GM12891 (cell line): ENCODE results near the gene APBB3.

Experiments
- DNase-seq: peaks from one replicate; pipeline ENCODE4 v3.0.0; 2011; ENCODE audit warnings: low spot score; ENCODE audit not compliant: insufficient read length
- FAIRE-seq: peaks from 2 replicates; lab custom pipeline; 2011; peaks lifted over from hg19 to GRCh38; lab: Jason Lieb, UNC
- PAX5 ChIP-seq: IDR thresholded peaks from 2 replicates; pipeline ENCODE4 v1.6.1; 2011; ENCODE audit warnings: low read length, moderate library complexity, mild to moderate bottlenecking; ENCODE audit not compliant: insufficient read depth, severe bottlenecking
- POLR2A ChIP-seq: IDR thresholded peaks from 2 replicates; pipeline ENCODE4 v1.6.1; 2011; ENCODE audit warnings: low read depth, low read length, control low read depth
- POLR2AphosphoS5 ChIP-seq: IDR thresholded peaks from 2 replicates; pipeline ENCODE4 v1.6.1; 2011; ENCODE audit warnings: low read depth, low read length, control low read depth
- POU2F2 ChIP-seq: IDR thresholded peaks from 2 replicates; pipeline ENCODE4 v1.6.1; 2011; ENCODE audit warnings: low read depth, mild to moderate bottlenecking, control low read depth, low read length, moderate library complexity
- SPI1 ChIP-seq: IDR thresholded peaks from 2 replicates; pipeline ENCODE4 v1.6.1; 2011; ENCODE audit warnings: low read depth, low read length, control low read depth
- TAF1 ChIP-seq: IDR thresholded peaks from 2 replicates; pipeline ENCODE4 v1.6.1; 2011; ENCODE audit warnings: low read depth, low read length, control low read depth

APBB3 gene

GRCh38 chr5:140576776-140577201, 12.4 kb upstream of the APBB3 start:
- FAIRE-seq: no peak
- TF ChIP-seq POU2F2 (no peak), TAF1 (no peak), POLR2A (no peak), PAX5 (no peak), POLR2AphosphoS5 (no peak)
- DNase-seq: no peak

- TF ChIP-seq POLR2AphosphoS5 (no peak), POLR2A (no peak), POU2F2 (no peak), PAX5 (no peak), TAF1 (no peak), SPI1 (no peak)
- no peak for FAIRE-seq
- no peak for DNase-seq
These were observed 10.9 kb upstream of the APBB3 start for GRCh38 chr5:140575309-140575708.

GRCh38 chr5:140574165-140574564, 9.8 kb upstream of the APBB3 start:
- FAIRE-seq: peak; percentile 9
- DNase-seq: no peak

GRCh38 chr5:140573683-140574082, 9.3 kb upstream of the APBB3 start:
- DNase-seq (no peak), FAIRE-seq (no peak)
- no peak for TF ChIP-seq PAX5
- TF ChIP-seq POLR2AphosphoS5: no peak
- no peak for TF ChIP-seq POU2F2
- no peak for TF ChIP-seq SPI1
- no peak for TF ChIP-seq POLR2A
- no peak for TF ChIP-seq TAF1

More at GRCh38 chr5:140574165-140574564, 9.8 kb upstream of the APBB3 start:
- TF ChIP-seq SPI1 (no peak), TAF1 (no peak), POLR2A (no peak), POU2F2 (no peak), PAX5 (no peak), POLR2AphosphoS5 (no peak)

GRCh38 chr5:140571105-140571504, 6.7 kb upstream of the APBB3 start:
- FAIRE-seq: no peak
- no peak for TF ChIP-seq TAF1
- TF ChIP-seq POLR2AphosphoS5: no peak
- TF ChIP-seq PAX5: no peak
- TF ChIP-seq SPI1: no peak
- no peak for TF ChIP-seq POLR2A
- TF ChIP-seq POU2F2: no peak
- DNase-seq: no peak

GRCh38 chr5:140570488-140570887, 6.1 kb upstream of the APBB3 start:
- FAIRE-seq: peak; percentile 67
- DNase-seq: no peak
- TF ChIP-seq POU2F2 (no peak), PAX5 (no peak)

- TF ChIP-seq TAF1: no peak
- no peak for TF ChIP-seq POLR2A
- TF ChIP-seq PAX5: no peak
- TF ChIP-seq POU2F2: no peak
- TF ChIP-seq POLR2AphosphoS5: no peak
- TF ChIP-seq SPI1: no peak
- no peak for DNase-seq
- peak; percentile 13 for FAIRE-seq
These were observed 5.7 kb upstream of the APBB3 start for GRCh38 chr5:140570058-140570457.

GRCh38 chr5:140569197-140569596, 4.8 kb upstream of the APBB3 start:
- TF ChIP-seq PAX5 (no peak), POLR2A (no peak), TAF1 (0 out of 2 replicates have a peak, but pooled peaks have one; percentile 21), SPI1 (peak; percentile 49), POU2F2 (no peak), POLR2AphosphoS5 (no peak)
- FAIRE-seq: no peak

GRCh38 chr5:140568443-140569063, 4.2 kb upstream of the APBB3 start:
- DNase-seq: no peak
- FAIRE-seq: peak; percentile 20
- TF ChIP-seq PAX5 (no peak), POLR2AphosphoS5 (no peak), SPI1 (no peak), POLR2A (no peak; the same call in 1 of the 2 replicates), TAF1 (no peak), POU2F2 (no peak)

More at GRCh38 chr5:140569197-140569596, 4.8 kb upstream of the APBB3 start:
- no peak for DNase-seq

GRCh38 chr5:140567871-140568270, 3.5 kb upstream of the APBB3 start:
- TF ChIP-seq POU2F2: no peak
- TF ChIP-seq PAX5: no peak
- TF ChIP-seq TAF1: no peak
- TF ChIP-seq SPI1: no peak
- no peak for TF ChIP-seq POLR2AphosphoS5
- no peak for TF ChIP-seq POLR2A
- no peak for FAIRE-seq
- DNase-seq: no peak
